ENCODE data around the gene MYADM.

MYADM gene

DNA sequence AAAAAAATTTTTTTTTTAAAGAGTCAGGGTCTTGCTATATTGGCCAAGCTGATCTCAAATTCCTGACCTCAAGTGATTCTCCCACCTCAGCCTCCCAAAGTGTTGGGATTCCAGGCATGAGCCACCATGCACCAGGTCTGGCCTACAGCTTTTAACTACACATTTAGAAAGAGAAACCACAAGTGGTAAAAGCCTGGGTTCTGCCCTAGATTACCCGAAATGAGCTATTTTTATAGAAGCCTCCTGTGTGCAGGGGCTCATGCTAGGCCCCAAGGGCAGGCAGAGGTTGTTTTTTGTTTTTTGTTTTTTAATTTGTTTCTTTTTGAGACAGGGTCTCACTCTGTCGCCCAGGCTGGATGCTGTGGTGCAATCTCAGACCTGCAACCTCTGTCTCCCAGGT, 14.0 kb upstream of the MYADM start:
- DNase-seq (ENCODE audit: low spot score): no peak
- ChIA-PET POLR2A (ENCODE audit: low non-redundant PET) (no interaction called here), CTCF (interaction anchor here (0.6 to 2.0 kb wide), 5 partner anchors 10 to 217 kb away, joined by 3 to 9 read pairs (median 3); no protein-coding TSS in a partner anchor)
- H3K27ac ChIP-seq: no peak overlapping the region
- no peak for TF ChIP-seq CTCF (conservative IDR thresholded peaks at IDR 0.05; ENCODE audit: low read depth)

- no peak for DNase-seq (ENCODE audit: low spot score)
- H3K27ac ChIP-seq: peak overlapping the region; percentile 98
- no peak for TF ChIP-seq CTCF (conservative IDR thresholded peaks at IDR 0.05; ENCODE audit: low read depth)
- ChIA-PET POLR2A (ENCODE audit: low non-redundant PET) (no interaction called here), CTCF (no interaction called here)
These were observed 3.3 kb upstream of the MYADM start for GRCh38 chr19:53864308-53864836.

GRCh38 chr19:53865523-53865917, 2.2 kb upstream of the MYADM start:
- POLR2A ChIA-PET (ENCODE audit: low non-redundant PET): no interaction called here
- H3K27ac ChIP-seq: peak overlapping the region; percentile 98
- TF ChIP-seq CTCF (conservative IDR thresholded peaks at IDR 0.05; ENCODE audit: low read depth): no peak
- DNase-seq (ENCODE audit: low spot score): no peak
- CTCF ChIA-PET: interaction anchor here (1.0 kb wide), 1 partner anchor 73 kb away, joined by 3 read pairs; no protein-coding TSS in a partner anchor

DNA sequence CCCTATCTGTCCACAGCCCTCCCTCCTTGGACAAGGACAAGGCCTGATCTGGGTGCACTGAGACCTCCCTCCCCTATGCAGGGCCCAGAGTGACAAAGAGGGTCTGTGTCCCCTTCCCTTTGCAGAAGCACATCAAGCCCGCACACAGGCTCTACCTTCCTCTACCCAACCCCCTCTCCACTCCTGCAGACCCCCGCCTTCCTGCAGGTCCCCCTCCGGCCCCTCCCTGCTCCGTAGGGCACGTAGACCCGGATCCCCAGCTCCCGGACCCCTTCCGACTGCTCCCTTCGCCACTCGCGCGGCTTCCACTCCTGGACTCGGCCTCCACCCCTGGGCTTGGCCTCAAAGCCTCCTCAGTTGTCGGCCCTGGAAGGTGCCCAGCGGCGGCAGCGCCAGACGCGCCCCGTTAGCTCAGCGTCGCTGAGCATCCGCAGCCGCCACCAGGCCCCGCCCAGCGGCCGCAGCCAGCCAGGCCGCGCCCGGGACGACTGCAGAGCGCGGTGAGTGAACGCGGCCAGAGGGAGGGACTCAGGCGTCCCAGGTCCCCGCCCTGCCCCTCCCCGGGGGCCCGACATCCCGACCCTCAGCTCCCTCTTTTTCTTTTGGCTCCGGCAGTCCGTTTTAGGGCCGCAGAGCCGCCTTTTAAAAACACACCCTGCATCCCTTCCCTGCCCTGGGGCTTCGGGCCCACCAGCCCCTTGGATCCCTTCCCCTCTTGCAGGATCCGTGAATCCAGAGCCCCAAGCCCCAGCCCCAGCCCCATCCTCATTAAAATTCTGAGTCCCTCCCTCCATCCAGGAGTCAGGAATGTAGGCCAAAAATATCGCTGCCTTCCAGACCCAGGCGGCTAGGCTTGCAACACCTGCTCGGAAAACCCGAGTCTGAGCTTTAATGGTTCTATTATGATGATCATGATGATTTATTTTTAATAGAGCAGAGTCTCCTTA, 1.5 kb upstream of the MYADM start:
- peak overlapping the region; percentile 98 for H3K27ac ChIP-seq
- DNase-seq (ENCODE audit: low spot score): peak; percentile 38
- TF ChIP-seq CTCF (conservative IDR thresholded peaks at IDR 0.05; ENCODE audit: low read depth): no peak
- CTCF ChIA-PET: no interaction called here
- POLR2A ChIA-PET (ENCODE audit: low non-redundant PET): no interaction called here

DNA sequence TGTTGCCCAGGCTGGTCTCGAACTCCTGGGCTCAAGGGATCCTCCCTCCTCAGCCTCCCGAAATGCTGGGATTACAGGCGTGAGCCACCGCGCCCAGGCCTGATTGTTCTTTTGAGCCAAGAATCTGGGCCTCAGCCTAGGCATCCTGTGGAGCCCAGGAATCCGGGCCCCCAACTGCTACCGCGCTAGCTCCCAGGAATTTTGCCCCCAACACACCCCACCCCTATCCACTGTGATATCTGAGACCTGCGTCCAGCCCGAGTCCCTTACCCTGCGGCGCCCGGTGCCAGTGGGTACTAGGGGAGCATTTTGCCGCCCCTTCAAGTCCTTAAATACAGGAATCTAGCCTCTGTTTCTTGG, 838 bp upstream of the MYADM start:
- ChIA-PET POLR2A (ENCODE audit: low non-redundant PET) (no interaction called here), CTCF (no interaction called here)
- peak overlapping the region; percentile 98 for H3K27ac ChIP-seq
- no peak for TF ChIP-seq CTCF (conservative IDR thresholded peaks at IDR 0.05; ENCODE audit: low read depth)
- no peak for DNase-seq (ENCODE audit: low spot score)

DNA sequence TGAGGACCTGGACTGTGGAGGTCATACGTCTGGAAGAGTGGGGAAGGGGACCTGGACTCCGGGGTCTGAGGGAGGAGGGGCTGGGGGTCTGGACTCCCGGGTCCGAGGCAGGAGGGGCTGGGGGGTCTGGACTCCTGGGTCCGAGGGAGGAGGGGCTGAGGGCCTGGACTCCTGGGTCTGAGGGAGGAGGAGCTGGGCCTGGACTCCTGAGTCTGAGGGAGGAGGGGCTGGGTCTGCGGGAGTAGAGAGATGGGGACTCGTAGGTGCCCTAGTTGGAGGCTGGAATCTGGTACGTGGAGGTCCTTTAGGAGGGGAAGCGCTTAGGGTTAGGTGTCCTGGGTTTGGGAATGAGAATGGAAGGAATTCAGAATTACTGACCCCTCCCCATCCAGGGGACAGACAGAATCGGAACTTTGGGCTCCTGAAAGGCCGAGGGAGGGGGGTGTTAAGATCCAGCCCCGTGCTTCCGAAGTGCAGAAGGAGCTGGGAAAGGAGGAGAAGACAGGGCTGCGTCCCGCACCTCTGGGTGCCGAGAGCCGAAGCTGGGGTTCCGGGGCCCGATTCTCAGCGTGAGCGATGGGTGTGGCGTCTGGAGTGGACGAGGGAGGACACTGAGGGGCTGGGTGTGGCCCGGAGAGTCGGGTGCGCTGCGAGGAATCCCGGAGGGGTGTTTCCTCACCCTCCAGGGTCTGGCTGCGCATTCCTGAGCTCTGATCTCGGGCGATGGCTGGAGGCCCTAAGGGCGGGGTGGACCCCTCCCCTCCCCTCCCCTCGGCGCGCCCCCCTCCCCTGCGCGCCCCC, 608 bp downstream of the MYADM start:
- H3K27ac ChIP-seq: peak overlapping the region; percentile 98
- no peak for TF ChIP-seq CTCF (conservative IDR thresholded peaks at IDR 0.05; ENCODE audit: low read depth)
- CTCF ChIA-PET: interaction anchor here (0.7 kb wide), 1 partner anchor 60 kb away, joined by 4 read pairs; no protein-coding TSS in a partner anchor
- DNase-seq (ENCODE audit: low spot score): peak; percentile 80
- POLR2A ChIA-PET (ENCODE audit: low non-redundant PET): no interaction called here
